DND-41 (cell line): ENCODE results near the gene MYO16.

Experiments used
- EZH2 ChIP-seq: IDR thresholded peaks from 3 replicates; pipeline ENCODE4 v1.6.1; 2012; ENCODE audit warnings: borderline replicate concordance, low read depth, mild to moderate bottlenecking, moderate library complexity, low read length, inconsistent platforms; ENCODE audit not compliant: severe bottlenecking
- TF ChIP-seq, protein P1 (sequence below): IDR thresholded peaks from 2 replicates; pipeline ENCODE4 v1.5.1; 2012; ENCODE audit warnings: borderline replicate concordance, low read length, moderate library complexity, mild to moderate bottlenecking; ENCODE audit not compliant: poor library complexity, severe bottlenecking; ENCODE audit errors: extremely low read depth

DNA sequence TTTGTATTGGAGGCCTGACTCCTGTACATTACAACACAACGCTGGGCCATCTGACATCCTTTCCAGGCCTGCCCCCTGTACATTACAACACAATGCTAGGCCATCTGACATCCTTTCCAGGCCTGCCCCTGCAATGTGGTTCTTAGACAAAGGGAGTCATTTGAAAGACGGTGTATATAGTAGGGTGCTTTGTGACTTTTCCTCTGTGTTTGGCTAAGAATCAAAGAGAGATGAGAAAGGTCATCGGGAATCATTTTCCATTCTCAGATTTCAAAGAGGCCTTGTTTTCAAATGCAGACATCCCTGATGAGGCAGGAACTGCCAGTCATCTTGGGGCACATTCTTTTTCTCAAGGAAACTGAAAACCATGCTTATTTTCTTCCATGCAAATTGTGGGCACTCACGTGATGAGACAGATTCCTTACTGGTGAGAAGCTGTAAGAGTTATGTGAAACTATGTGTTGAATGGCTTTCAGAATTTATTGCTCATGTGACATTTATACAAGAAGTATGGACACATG is 551.6 kb downstream of the MYO16 start:
- TF ChIP-seq, protein P1, sequence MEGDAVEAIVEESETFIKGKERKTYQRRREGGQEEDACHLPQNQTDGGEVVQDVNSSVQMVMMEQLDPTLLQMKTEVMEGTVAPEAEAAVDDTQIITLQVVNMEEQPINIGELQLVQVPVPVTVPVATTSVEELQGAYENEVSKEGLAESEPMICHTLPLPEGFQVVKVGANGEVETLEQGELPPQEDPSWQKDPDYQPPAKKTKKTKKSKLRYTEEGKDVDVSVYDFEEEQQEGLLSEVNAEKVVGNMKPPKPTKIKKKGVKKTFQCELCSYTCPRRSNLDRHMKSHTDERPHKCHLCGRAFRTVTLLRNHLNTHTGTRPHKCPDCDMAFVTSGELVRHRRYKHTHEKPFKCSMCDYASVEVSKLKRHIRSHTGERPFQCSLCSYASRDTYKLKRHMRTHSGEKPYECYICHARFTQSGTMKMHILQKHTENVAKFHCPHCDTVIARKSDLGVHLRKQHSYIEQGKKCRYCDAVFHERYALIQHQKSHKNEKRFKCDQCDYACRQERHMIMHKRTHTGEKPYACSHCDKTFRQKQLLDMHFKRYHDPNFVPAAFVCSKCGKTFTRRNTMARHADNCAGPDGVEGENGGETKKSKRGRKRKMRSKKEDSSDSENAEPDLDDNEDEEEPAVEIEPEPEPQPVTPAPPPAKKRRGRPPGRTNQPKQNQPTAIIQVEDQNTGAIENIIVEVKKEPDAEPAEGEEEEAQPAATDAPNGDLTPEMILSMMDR: no peak
- TF ChIP-seq EZH2: no peak
